Peyer's patch (tissue), 4 donors: ENCODE results near the gene LMTK2. TPM values are rescaled to one million over a fixed set of nuclear protein-coding genes. Genes with fewer than 3 reads are reported as not detected.

ENCODE experiments used
- DNase-seq, 3 donors: peaks; one replicate each; pipeline ENCODE4 v3.0.0-alpha.2; 2017 to 2019
- H3K27ac ChIP-seq, 4 donors: fragments of 200-600 bp; sonication (generic); one replicate each; pipeline ENCODE4 v1.5.1; 2016 to 2019
- H3K27me3 ChIP-seq, 2 donors: fragments of 200-600 bp; sonication (generic); one replicate each; pipeline ENCODE4 v1.5.1; 2019
- H3K36me3 ChIP-seq, 3 donors: fragments of 200-600 bp; sonication (generic); one replicate each; pipeline ENCODE4 v1.5.1; 2016 to 2019
- H3K4me1 ChIP-seq, 4 donors: fragments of 200-600 bp; sonication (generic); one replicate each; pipeline ENCODE4 v1.5.1; 2016 to 2019
- H3K4me3 ChIP-seq, 4 donors: fragments of 200-600 bp; sonication (generic); 1 replicate in 3 of 4; 2 replicates in 1 of 4; pipeline ENCODE4 v1.5.1; 2016 to 2019; ENCODE audit warnings: mild to moderate bottlenecking in 1 of 4
- H3K9me3 ChIP-seq, 4 donors: fragments of 200-600 bp; sonication (generic); one replicate each; pipeline ENCODE4 v1.5.1; 2016 to 2019; ENCODE audit warnings: mild to moderate bottlenecking in 1 of 4
- CTCF ChIP-seq, 6 experiments: fragments of 450-650 bp in 4 of 6; fragments of 200-600 bp in 2 of 6; sonication (generic) in 1 of 6; IDR thresholded peaks; one replicate each; pipeline ENCODE4 v1.5.1; 2017 to 2019; ENCODE audit warnings: antibody characterized with exemption in 6 of 6, mild to moderate bottlenecking in 3 of 6, moderate library complexity in 1 of 6
- POLR2A ChIP-seq, 2 donors: fragments of 450-650 bp; IDR thresholded peaks; one replicate each; pipeline ENCODE4 v1.5.1; 2017; ENCODE audit warnings: antibody characterized with exemption in 2 of 2, mild to moderate bottlenecking in 2 of 2, moderate library complexity in 2 of 2
- total RNA-seq, 4 donors: library from RNA; depleted of rRNA; stranded (reverse); fragments of >200 nt; gene quantifications; one replicate each; pipeline ENCODE4 v1.1.0, GENCODE V29; 2016

The LMTK2 gene
- total RNA-seq, 4 donors from 2014 or later, result 23.1 to 54.0 (median 51.4) TPM

GRCh38 chr7:98102170-98102569 is 4.5 kb upstream of the LMTK2 start:
- no peaks in the 10 kb centered on the region for H3K4me1 ChIP-seq
- no peaks in the 10 kb centered on the region for H3K36me3 ChIP-seq
- H3K27me3 ChIP-seq, result no peaks in the 10 kb centered on the region
- TF ChIP-seq CTCF (IDR thresholded peaks at IDR 0.05) (no peak), POLR2A (IDR thresholded peaks at IDR 0.05) (no peak)
- no peak for DNase-seq
- peaks cover 0 to 25% (median 0%) of the 10 kb centered on the region in 4 donors for H3K9me3 ChIP-seq
- H3K27ac ChIP-seq, result no peak overlapping the region
- no peak overlapping the region for H3K4me3 ChIP-seq

- no peaks in the 10 kb centered on the region for H3K27me3 ChIP-seq
- peak in 2 of 3 donors; percentile 65 to 85 for DNase-seq
Observed at GRCh38 chr7:98105942-98106544, 619 bp upstream of the LMTK2 start.

GRCh38 chr7:98107313-98107721 is 655 bp downstream of the LMTK2 start:
- DNase-seq, result peak in 1 of 3 donors; percentile 53
- Histone ChIP-seq H3K9me3 (no peaks in the 10 kb centered on the region), H3K36me3 (no peaks in the 10 kb centered on the region), H3K27me3 (no peaks in the 10 kb centered on the region), H3K4me1 (peaks cover 0 to 18% (median 2%) of the 10 kb centered on the region in 4 donors), H3K4me3 (peak overlapping the region; percentile 74 to 99 (median 90)), H3K27ac (peak overlapping the region; percentile 81 to 93 (median 87))
- no peak for TF ChIP-seq CTCF (IDR thresholded peaks at IDR 0.05)
- no peak for TF ChIP-seq POLR2A (IDR thresholded peaks at IDR 0.05)

More at GRCh38 chr7:98105942-98106544, 619 bp upstream of the LMTK2 start:
- Histone ChIP-seq H3K4me1 (peaks cover 0 to 18% (median 2%) of the 10 kb centered on the region in 4 donors), H3K9me3 (peaks cover 0 to 4% (median 0%) of the 10 kb centered on the region in 4 donors), H3K27ac (peak overlapping the region in 1 of 4 donors; percentile 46), H3K36me3 (no peaks in the 10 kb centered on the region), H3K4me3 (no peak overlapping the region)
- no peak for TF ChIP-seq CTCF (IDR thresholded peaks at IDR 0.05)

- TF ChIP-seq POLR2A (IDR thresholded peaks at IDR 0.05), result no peak
- no peak for TF ChIP-seq CTCF (IDR thresholded peaks at IDR 0.05)
- DNase-seq, result peak in 1 of 3 donors; percentile 60
- Histone ChIP-seq H3K27me3 (no peaks in the 10 kb centered on the region), H3K4me1 (peaks cover 0 to 18% (median 2%) of the 10 kb centered on the region in 4 donors), H3K4me3 (peak overlapping the region in 1 of 4 donors; percentile 22), H3K27ac (peak overlapping the region in 3 of 4 donors; percentile 4 to 71 (median 59)), H3K9me3 (no peaks in the 10 kb centered on the region), H3K36me3 (no peaks in the 10 kb centered on the region)
Observed at GRCh38 chr7:98110249-98111022, 3.8 kb downstream of the LMTK2 start.

- Histone ChIP-seq H3K4me3 (no peak overlapping the region), H3K27ac (no peak overlapping the region), H3K4me1 (peaks cover 0 to 23% (median 2%) of the 10 kb centered on the region in 4 donors), H3K36me3 (no peaks in the 10 kb centered on the region), H3K9me3 (no peaks in the 10 kb centered on the region), H3K27me3 (no peaks in the 10 kb centered on the region)
- no peak for DNase-seq
- TF ChIP-seq POLR2A (IDR thresholded peaks at IDR 0.05), result no peak
- TF ChIP-seq CTCF (IDR thresholded peaks at IDR 0.05), result no peak
Observed at GRCh38 chr7:98112077-98112476, 5.4 kb downstream of the LMTK2 start.
